ENCODE measurements around the gene CNTNAP5.

CNTNAP5 gene

DNA sequence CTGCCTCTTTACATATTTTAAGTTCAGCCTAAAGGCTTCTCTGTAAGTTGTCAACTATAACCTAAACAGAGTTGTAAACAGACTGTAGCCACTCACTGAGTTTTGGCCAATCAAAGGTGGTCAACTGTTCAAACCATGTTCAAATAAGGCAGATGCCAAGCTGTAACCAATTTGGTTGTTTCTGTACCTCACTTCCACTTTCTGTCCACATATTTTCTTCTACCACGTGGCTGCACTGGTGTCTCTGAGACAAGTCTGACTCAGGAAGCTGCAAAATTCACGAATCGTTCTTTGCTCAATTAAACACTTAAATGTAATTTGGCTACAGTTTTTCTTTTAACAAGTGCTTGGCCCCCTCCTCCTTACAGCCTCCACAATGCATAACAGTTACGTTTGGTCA is 555.2 kb downstream of the CNTNAP5 start:
- TF ChIP-seq, protein P1, sequence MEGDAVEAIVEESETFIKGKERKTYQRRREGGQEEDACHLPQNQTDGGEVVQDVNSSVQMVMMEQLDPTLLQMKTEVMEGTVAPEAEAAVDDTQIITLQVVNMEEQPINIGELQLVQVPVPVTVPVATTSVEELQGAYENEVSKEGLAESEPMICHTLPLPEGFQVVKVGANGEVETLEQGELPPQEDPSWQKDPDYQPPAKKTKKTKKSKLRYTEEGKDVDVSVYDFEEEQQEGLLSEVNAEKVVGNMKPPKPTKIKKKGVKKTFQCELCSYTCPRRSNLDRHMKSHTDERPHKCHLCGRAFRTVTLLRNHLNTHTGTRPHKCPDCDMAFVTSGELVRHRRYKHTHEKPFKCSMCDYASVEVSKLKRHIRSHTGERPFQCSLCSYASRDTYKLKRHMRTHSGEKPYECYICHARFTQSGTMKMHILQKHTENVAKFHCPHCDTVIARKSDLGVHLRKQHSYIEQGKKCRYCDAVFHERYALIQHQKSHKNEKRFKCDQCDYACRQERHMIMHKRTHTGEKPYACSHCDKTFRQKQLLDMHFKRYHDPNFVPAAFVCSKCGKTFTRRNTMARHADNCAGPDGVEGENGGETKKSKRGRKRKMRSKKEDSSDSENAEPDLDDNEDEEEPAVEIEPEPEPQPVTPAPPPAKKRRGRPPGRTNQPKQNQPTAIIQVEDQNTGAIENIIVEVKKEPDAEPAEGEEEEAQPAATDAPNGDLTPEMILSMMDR (conservative IDR thresholded peaks at IDR 0.05; ENCODE audit: low read length), result no peak
- H3K4me3 ChIP-seq (ENCODE audit: low read length), result no peak overlapping the region
- DNase-seq (ENCODE audit: low read depth), result no peak

DNA sequence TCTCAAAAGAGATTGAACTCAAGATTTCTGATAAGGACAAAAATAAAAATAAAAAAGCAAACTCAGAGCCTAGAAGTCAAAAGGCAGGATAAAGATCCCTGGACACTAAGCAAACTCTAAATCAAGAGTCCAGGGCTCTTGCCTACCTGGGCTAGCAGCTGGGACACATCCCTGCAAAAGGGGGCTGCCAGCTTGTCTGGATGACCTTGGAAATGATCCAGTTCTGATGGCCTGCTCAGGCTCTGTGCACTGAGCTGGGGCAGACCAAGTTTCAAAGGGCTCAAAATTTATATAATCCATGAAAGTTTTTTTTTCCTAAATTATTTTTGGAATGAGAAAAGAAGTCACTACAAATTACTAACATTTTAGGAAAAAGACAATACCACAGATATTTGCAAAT is 557.3 kb downstream of the CNTNAP5 start:
- DNase-seq (ENCODE audit: low read depth), result no peak
- TF ChIP-seq, protein P1 (conservative IDR thresholded peaks at IDR 0.05; ENCODE audit: low read length), result no peak

DNA sequence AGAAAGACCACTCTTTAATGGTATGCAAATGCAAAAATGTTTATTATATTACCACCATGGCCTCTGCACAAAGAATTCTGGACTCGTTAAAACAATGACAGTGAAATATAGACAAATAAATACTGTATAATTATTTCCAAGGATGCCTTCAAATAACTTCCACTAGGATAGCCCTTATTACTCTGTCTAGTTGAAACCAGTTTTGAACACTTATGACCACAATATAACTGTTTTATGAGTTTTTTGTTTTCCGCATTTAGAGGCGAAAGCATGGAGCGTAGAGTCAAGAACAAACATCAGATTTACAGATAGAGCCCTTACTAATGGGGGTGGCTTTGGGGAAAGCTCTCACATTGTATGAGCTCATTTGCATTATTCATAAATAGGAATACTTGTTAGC is 559.5 kb downstream of the CNTNAP5 start:
- no peak overlapping the region for H3K4me3 ChIP-seq (ENCODE audit: low read length)
- TF ChIP-seq, protein P1 (conservative IDR thresholded peaks at IDR 0.05; ENCODE audit: low read length), result no peak
- no peak for DNase-seq (ENCODE audit: low read depth)

More for the DNA sequence above, 557.3 kb downstream of the CNTNAP5 start:
- H3K4me3 ChIP-seq (ENCODE audit: low read length), result no peak overlapping the region

DNA sequence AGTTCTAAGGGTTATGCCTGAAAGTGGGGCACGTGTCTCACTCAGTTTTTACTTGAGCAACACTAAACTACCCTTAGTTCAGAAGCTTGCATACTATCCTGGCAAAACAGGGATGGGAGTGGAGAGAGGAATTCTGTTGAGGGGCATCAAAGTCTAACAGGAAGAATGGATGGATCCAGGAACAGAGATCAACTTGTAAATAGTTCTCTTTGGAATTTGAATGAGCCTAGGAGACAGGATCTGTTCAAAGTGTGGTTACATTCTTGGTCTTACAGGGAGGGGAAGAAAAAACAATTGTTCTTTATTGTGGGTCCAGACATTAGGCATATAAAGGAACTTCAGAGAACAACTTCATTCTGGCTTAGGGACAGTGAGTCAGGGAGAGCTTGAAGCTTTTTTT is 560.2 kb downstream of the CNTNAP5 start:
- TF ChIP-seq, protein P1 (conservative IDR thresholded peaks at IDR 0.05; ENCODE audit: low read length), result no peak
- no peak for DNase-seq (ENCODE audit: low read depth)
- H3K4me3 ChIP-seq (ENCODE audit: low read length), result no peak overlapping the region

DNA sequence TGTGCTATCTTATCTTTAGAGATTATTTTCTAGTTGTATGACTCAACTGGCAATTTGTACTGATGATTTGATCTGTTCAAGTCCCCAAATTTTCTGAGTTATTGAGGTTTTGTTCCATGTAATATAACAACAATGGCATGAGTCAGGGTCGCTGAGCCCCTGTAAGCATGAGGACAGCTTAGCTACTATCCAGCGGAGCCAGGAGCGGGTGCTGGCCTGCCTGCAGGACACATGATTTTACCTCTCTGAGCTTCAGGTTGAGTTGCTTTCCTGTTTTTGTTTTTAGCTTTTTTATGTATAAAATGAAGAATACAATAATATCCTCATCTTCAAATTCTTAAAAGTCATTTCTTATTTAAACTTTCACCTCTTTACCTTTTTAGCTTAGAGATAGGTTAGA is 561.1 kb downstream of the CNTNAP5 start:
- no peak for DNase-seq (ENCODE audit: low read depth)
- TF ChIP-seq, protein P1 (conservative IDR thresholded peaks at IDR 0.05; ENCODE audit: low read length), result no peak
- H3K4me3 ChIP-seq (ENCODE audit: low read length), result no peak overlapping the region

DNA sequence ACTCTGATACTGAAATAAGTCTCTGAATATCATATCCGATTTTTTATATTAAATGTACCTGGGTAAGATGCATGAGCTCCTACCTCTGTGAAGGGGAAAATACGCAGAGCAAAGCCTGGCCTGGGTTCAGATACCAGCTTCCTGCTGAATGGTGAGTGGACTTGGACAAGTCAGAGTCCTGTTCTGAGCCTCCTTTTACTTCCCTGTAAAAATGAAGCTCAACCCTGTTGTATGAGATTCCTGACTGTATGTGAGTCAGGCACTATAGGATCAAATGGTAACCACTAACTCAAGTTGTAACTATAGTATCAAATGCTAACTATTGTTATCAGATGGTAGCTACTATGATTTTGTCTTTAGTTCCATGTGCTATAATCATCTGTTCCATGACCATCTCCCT is 561.7 kb downstream of the CNTNAP5 start:
- TF ChIP-seq, protein P1 (conservative IDR thresholded peaks at IDR 0.05; ENCODE audit: low read length), result no peak
- H3K4me3 ChIP-seq (ENCODE audit: low read length), result no peak overlapping the region
- no peak for DNase-seq (ENCODE audit: low read depth)

DNA sequence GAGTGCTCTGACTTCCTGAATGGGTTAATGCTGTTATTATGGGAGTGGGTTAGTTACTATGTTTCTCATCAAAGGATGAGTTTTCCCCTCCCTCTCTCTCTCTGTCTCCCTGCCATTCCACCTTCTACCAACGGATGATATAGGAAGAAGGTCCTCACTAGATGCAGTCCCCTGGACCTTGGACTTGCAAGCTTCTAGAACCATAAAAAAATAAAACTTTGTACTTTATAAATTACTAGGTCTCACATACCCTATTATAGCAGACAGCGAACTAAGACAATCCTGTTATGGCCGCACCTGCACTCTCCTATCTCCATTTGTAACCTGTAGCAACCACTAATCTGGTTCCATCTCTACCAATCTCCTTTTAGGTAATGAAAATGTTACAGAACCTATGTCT is 564.9 kb downstream of the CNTNAP5 start:
- H3K4me3 ChIP-seq (ENCODE audit: low read length), result no peak overlapping the region
- no peak for DNase-seq (ENCODE audit: low read depth)
- TF ChIP-seq, protein P1 (conservative IDR thresholded peaks at IDR 0.05; ENCODE audit: low read length), result no peak

Data from AG10803 (cell line).